WTC11 (cell line): ENCODE measurements around the gene UBL7. TPM values are rescaled to one million over a fixed set of nuclear protein-coding genes. Genes with fewer than 3 reads are reported as not detected.

Experiments
- ATAC-seq: fragments of 200-7000 bp; cut with Tn5 transposase; 2 replicates; pipeline ENCODE4 v1.10.0; 2021; ENCODE audit warnings: mild to moderate bottlenecking, moderate library complexity
- CTCF ChIA-PET: fragments of 300-600 bp; sonication (Branson Sonifier 250); formaldehyde crosslinking; loops from one replicate; lab custom pipeline; 2021; ENCODE audit warnings: antibody characterized with exemption; lab: Charles Lee
- POLR2A ChIA-PET: fragments of 350-600 bp; sonication (Branson Sonifier 250); formaldehyde crosslinking; loops from one replicate; lab custom pipeline; 2021; ENCODE audit warnings: antibody characterized with exemption; lab: Charles Lee
- DNase-seq: peaks from one replicate; pipeline ENCODE4 v3.0.0; 2021; ENCODE audit warnings: low spot score
- H3K27ac Mint-ChIP-seq: 2 replicates; pipeline ENCODE4 v1.8.0; 2021; ENCODE audit warnings: mixed read lengths
- H3K27me3 Mint-ChIP-seq: 2 replicates; pipeline ENCODE4 v1.8.0; 2021; ENCODE audit warnings: low read depth, mild to moderate bottlenecking, moderate library complexity, mixed read lengths
- H3K36me3 Mint-ChIP-seq: 2 replicates; pipeline ENCODE4 v1.8.0; 2021; ENCODE audit warnings: mixed read lengths
- H3K4me1 Mint-ChIP-seq: 2 replicates; pipeline ENCODE4 v1.8.0; 2022; ENCODE audit warnings: mixed read lengths
- H3K4me3 Mint-ChIP-seq: 2 replicates; pipeline ENCODE4 v1.8.0; 2021; ENCODE audit warnings: mild to moderate bottlenecking, moderate library complexity, mixed read lengths
- H3K9me3 Mint-ChIP-seq: 2 replicates; pipeline ENCODE4 v1.8.0; 2021; ENCODE audit warnings: mixed read lengths
- ATF1 ChIP-seq: sonication (generic); formaldehyde crosslinking; IDR thresholded peaks from 2 replicates; pipeline ENCODE4 v1.8.1; 2023; ENCODE audit warnings: mild to moderate bottlenecking, moderate library complexity, missing genetic modification reagents
- CDX4 ChIP-seq: fragments of 250-450 bp; sonication (Bioruptor Pico); IDR thresholded peaks from 2 replicates; pipeline ENCODE4 v1.9.0; 2021; ENCODE audit warnings: moderate library complexity, mild to moderate bottlenecking, inconsistent platforms, borderline replicate concordance
- CREM ChIP-seq: sonication (generic); formaldehyde crosslinking; IDR thresholded peaks from 2 replicates; pipeline ENCODE4 v1.8.1; 2022; ENCODE audit warnings: mild to moderate bottlenecking, missing genetic modification reagents, moderate library complexity
- CTCF ChIP-seq: fragments of 200-600 bp; IDR thresholded peaks from 2 replicates; pipeline ENCODE4 v1.8.0; 2022; ENCODE audit warnings: antibody characterized with exemption
- E2F5 ChIP-seq: sonication (generic); formaldehyde crosslinking; IDR thresholded peaks from 2 replicates; pipeline ENCODE4 v1.8.1; 2022; ENCODE audit warnings: mild to moderate bottlenecking, moderate library complexity, missing genetic modification reagents
- ETV6 ChIP-seq: sonication (generic); formaldehyde crosslinking; IDR thresholded peaks from 2 replicates; pipeline ENCODE4 v1.8.1; 2022; ENCODE audit warnings: mild to moderate bottlenecking, missing genetic modification reagents
- FOXK1 ChIP-seq: sonication (generic); formaldehyde crosslinking; IDR thresholded peaks from 2 replicates; pipeline ENCODE4 v1.8.0; 2022; ENCODE audit warnings: mild to moderate bottlenecking, moderate library complexity, missing genetic modification reagents
- FOXP1 ChIP-seq: sonication (generic); formaldehyde crosslinking; IDR thresholded peaks from 2 replicates; pipeline ENCODE4 v1.8.0; 2022; ENCODE audit warnings: missing genetic modification reagents, mild to moderate bottlenecking, moderate library complexity, borderline replicate concordance
- GRHL2 ChIP-seq: fragments of 250-450 bp; sonication (Bioruptor Pico); IDR thresholded peaks from 2 replicates; pipeline ENCODE4 v1.8.0; 2022; ENCODE audit warnings: mild to moderate bottlenecking, moderate library complexity; ENCODE audit not compliant: insufficient replicate concordance, severe bottlenecking
- IRF1 ChIP-seq: sonication (generic); formaldehyde crosslinking; IDR thresholded peaks from 2 replicates; pipeline ENCODE4 v1.8.0; 2023; ENCODE audit warnings: missing genetic modification reagents
- IRF2 ChIP-seq: sonication (generic); formaldehyde crosslinking; IDR thresholded peaks from 2 replicates; pipeline ENCODE4 v1.8.0; 2022; ENCODE audit warnings: low read depth, missing genetic modification reagents, borderline replicate concordance
- MLX ChIP-seq: sonication (generic); formaldehyde crosslinking; IDR thresholded peaks from 2 replicates; pipeline ENCODE4 v1.8.1; 2023; ENCODE audit warnings: mild to moderate bottlenecking, missing genetic modification reagents, moderate library complexity
- NR1H2 ChIP-seq: sonication (generic); formaldehyde crosslinking; IDR thresholded peaks from 2 replicates; pipeline ENCODE4 v1.9.0; 2021; ENCODE audit warnings: mild to moderate bottlenecking, moderate library complexity, missing genetic modification reagents
- PRDM15 ChIP-seq: sonication (generic); formaldehyde crosslinking; IDR thresholded peaks from 2 replicates; pipeline ENCODE4 v1.8.0; 2022; ENCODE audit warnings: missing genetic modification reagents
- RELA ChIP-seq: sonication (generic); formaldehyde crosslinking; IDR thresholded peaks from 2 replicates; pipeline ENCODE4 v1.8.1; 2022; ENCODE audit warnings: missing genetic modification reagents, mild to moderate bottlenecking, borderline replicate concordance
- RORB ChIP-seq: fragments of 250-450 bp; sonication (Bioruptor Pico); IDR thresholded peaks from 2 replicates; pipeline ENCODE4 v1.9.0; 2021; ENCODE audit warnings: mild to moderate bottlenecking
- SMAD3 ChIP-seq: sonication (generic); formaldehyde crosslinking; IDR thresholded peaks from 2 replicates; pipeline ENCODE4 v1.8.0; 2022; ENCODE audit warnings: missing genetic modification reagents, mild to moderate bottlenecking, borderline replicate concordance
- USF2 ChIP-seq: sonication (generic); formaldehyde crosslinking; IDR thresholded peaks from 2 replicates; pipeline ENCODE4 v1.8.1; 2023; ENCODE audit warnings: mild to moderate bottlenecking, missing genetic modification reagents, moderate library complexity
- ZNF396 ChIP-seq: fragments of 250-450 bp; sonication (Bioruptor Pico); IDR thresholded peaks from 2 replicates; pipeline ENCODE4 v1.8.0; 2021; ENCODE audit warnings: mild to moderate bottlenecking, moderate library complexity, borderline replicate concordance
- ZNF423 ChIP-seq: fragments of 250-450 bp; sonication (Bioruptor Pico); IDR thresholded peaks from 2 replicates; pipeline ENCODE4 v2.1.2; 2022; ENCODE audit warnings: mild to moderate bottlenecking, moderate library complexity
- total RNA-seq: library from RNA; stranded (reverse); gene quantifications from 3 replicates; pipeline ENCODE4 v1.2.3, GENCODE V29; 2021

The UBL7 gene
- total RNA-seq, 1 experiment from 2014 or later = 70.1 TPM

GRCh38 chr15:74423431-74424257, 37.3 kb downstream of the UBL7 start:
- H3K36me3 Mint-ChIP-seq = no peaks in the 10 kb centered on the region

GRCh38 chr15:74422652-74423430, 38.1 kb downstream of the UBL7 start:
- Mint-ChIP-seq H3K4me3 (no peak overlapping the region), H3K27me3 (no peaks in the 10 kb centered on the region), H3K27ac (peak overlapping the region; percentile 71; the same call in 1 of the 2 replicates), H3K4me1 (peaks cover 37% of the 10 kb centered on the region), H3K36me3 (no peaks in the 10 kb centered on the region), H3K9me3 (no peaks in the 10 kb centered on the region)
- ATAC-seq = peak; percentile 54
- ChIA-PET CTCF (interaction anchor here (0.5 to 2.2 kb wide), 5 partner anchors 16 to 49 kb away, joined by 3 to 11 read pairs (median 5); no protein-coding TSS in a partner anchor), POLR2A (no interaction called here)
- DNase-seq = peak; percentile 37
- no peak for TF ChIP-seq ZNF423 (CRISPR knock-in tag)
- no peak for TF ChIP-seq ZNF396 (CRISPR knock-in tag)
- TF ChIP-seq USF2 (CRISPR knock-in tag) = no peak
- no peak for TF ChIP-seq GRHL2
- no peak for TF ChIP-seq CREM (CRISPR knock-in tag)
- TF ChIP-seq CTCF = no peak
- TF ChIP-seq PRDM15 (CRISPR knock-in tag) = no peak
- TF ChIP-seq ETV6 (CRISPR knock-in tag) = no peak
- TF ChIP-seq FOXP1 = no peak
- no peak for TF ChIP-seq MLX (CRISPR knock-in tag)
- no peak for TF ChIP-seq CDX4 (CRISPR knock-in tag)
- TF ChIP-seq FOXK1 (CRISPR knock-in tag) = no peak
- TF ChIP-seq RELA = no peak

More at GRCh38 chr15:74423431-74424257, 37.3 kb downstream of the UBL7 start:
- H3K4me1 Mint-ChIP-seq = peaks cover 41% of the 10 kb centered on the region
- no peaks in the 10 kb centered on the region for H3K9me3 Mint-ChIP-seq
- no peaks in the 10 kb centered on the region for H3K27me3 Mint-ChIP-seq
- CTCF ChIA-PET = interaction anchor here (0.5 to 2.2 kb wide), 6 partner anchors 15 to 353 kb away, joined by 3 to 11 read pairs (median 4); no protein-coding TSS in a partner anchor
- POLR2A ChIA-PET = interaction anchor here (1.0 kb wide), 1 partner anchor 37 kb away, joined by 4 read pairs; the partner anchor contains the start of gene UBL7
- TF ChIP-seq SMAD3 (CRISPR knock-in tag) (no peak), GRHL2 (no peak), NR1H2 (CRISPR knock-in tag) (no peak), RORB (CRISPR knock-in tag) (no peak), E2F5 (CRISPR knock-in tag) (no peak), USF2 (CRISPR knock-in tag) (no peak), IRF1 (CRISPR knock-in tag) (no peak), CREM (CRISPR knock-in tag) (no peak), ATF1 (no peak), IRF2 (CRISPR knock-in tag) (no peak)
- ATAC-seq (peak; percentile 11; the same call in 1 of the 2 replicates), DNase-seq (no peak)
- H3K27ac Mint-ChIP-seq = peak overlapping the region; percentile 47
- no peak overlapping the region for H3K4me3 Mint-ChIP-seq
